Bone marrow (tissue), 2 donors: ENCODE measurements around the gene SEZ6L.

Experiments
- DNase-seq, 2 donors: peaks; one replicate each; lab custom pipeline; 2025; lab: John Stamatoyannopoulos, UW

Gene SEZ6L

DNA sequence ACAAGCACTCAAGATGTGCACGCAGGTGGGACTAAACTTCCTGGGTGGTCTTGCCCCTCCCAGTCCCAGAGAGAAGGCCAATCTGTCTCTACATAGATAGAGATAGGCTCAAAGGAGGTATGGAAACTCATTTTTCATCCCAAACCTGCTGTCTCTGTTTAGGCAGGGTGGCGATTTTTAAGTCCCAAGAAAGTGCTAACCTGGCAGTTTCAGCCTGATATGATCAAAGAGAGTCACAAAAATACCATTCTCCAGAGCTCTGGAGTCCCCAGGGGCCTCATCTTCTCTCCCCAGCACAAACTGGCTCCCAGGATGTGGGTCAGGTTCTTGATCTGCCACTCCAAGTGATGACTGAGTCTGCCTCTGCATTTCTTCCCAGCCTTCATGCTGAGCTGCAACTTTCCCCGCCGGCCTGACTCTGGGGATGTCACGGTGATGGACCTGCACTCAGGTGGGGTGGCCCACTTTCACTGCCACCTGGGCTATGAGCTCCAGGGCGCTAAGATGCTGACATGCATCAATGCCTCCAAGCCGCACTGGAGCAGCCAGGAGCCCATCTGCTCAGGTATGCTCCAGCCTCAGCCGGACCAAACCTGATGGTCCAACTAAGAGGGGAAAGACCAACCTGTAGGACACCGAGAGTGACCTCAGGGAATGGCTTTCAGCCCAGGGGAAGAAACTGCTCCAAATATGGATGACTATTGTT lies 129.5 kb downstream of the SEZ6L start:
- no peak for DNase-seq

DNA sequence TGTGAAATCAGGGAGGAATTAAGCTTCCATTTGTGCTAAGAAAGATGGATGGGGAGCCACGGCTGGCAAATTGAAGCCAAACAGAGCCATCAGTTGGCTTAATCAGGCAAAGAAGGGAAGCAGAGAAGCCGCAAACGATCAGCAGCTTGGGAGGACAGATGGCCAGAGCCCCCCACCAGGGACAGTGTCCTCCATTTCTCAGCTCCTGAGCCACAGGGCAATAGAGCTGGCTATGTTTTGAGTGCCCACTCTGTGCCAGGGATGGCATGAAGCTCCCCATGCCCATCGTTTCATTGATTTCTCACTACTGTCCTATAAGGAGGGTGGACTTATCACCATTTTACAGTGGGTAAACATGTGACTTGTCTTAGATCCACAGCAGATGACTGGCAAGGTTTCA lies 133.5 kb downstream of the SEZ6L start:
- no peak for DNase-seq

- no peak for DNase-seq
Measured at GRCh38 chr22:26303475-26303874, 134.2 kb downstream of the SEZ6L start.

GRCh38 chr22:26304730-26305129 lies 135.5 kb downstream of the SEZ6L start:
- no peak for DNase-seq

- DNase-seq, result no peak
Measured at GRCh38 chr22:26308467-26308866, 139.2 kb downstream of the SEZ6L start.

- DNase-seq, result no peak
Measured at GRCh38 chr22:26310616-26311015, 141.4 kb downstream of the SEZ6L start.

DNA sequence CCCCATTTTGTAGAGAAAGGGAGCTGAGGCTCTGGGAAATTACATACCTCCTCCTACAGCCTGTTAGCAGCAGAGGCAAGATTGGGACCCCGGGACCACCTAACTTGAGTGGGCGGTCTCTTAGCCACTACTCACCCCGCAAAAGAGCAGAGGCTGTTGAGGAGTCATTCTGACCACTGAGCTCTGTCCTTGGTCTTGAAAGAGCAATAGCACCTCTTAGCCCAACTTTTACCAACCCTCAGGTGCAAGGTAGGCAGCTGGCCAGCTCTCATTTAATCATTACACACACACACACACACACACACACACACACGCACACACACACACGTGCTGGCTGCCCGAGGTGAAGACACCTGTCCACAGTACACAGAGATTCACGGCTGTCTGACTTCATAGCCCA lies 144.0 kb downstream of the SEZ6L start:
- no peak for DNase-seq

- no peak for DNase-seq
Measured at GRCh38 chr22:26314171-26314570, 144.9 kb downstream of the SEZ6L start.

DNA sequence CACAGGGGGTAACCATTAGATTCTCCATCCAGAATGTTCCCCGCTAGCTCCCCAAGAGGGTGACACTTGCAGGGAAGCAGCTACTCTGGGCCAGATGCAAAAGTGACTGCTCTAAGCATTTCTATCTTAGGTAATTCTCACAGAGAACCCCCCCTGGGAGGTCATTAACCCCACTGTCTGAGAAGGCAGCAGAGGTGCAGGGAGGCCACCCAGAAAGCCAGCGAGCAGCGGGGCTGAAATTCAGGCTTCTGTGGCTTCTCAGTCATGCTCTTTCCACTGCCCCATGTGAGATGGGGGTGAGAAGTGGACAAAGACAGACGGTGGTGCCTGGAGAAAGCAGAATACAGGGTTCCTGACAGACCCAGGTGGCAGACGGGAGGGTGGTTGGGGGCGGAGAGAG lies 145.4 kb downstream of the SEZ6L start:
- DNase-seq, result no peak

DNA sequence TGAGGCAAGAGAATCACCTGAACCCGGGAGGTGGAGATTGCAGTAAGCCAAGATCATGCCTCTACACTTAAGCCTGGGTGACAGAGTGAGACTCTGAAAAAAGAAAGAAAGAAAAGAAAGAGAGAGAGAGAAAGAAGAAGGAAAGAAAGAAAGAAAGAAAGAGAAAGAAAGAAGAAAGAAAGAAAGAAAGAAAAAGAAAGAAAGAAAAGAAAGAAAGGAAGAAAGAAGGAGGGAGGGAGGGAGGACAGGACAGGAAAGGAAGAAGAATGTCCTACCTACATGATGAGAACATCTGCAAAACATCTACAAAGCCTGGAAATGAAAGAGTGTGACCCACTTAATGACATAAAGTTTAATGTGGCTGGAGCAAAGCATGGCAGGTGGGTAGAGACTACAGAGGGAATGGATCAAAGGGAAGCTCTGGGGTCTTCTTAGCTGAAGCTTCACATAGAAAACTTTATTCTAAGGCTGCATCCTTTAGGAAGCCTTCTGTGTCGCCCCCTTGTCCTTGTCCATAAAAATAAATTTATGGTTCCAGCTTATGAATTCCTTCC lies 147.5 kb downstream of the SEZ6L start:
- no peak for DNase-seq

- DNase-seq, result no peak
Measured at GRCh38 chr22:26318975-26319374, 149.7 kb downstream of the SEZ6L start.

DNA sequence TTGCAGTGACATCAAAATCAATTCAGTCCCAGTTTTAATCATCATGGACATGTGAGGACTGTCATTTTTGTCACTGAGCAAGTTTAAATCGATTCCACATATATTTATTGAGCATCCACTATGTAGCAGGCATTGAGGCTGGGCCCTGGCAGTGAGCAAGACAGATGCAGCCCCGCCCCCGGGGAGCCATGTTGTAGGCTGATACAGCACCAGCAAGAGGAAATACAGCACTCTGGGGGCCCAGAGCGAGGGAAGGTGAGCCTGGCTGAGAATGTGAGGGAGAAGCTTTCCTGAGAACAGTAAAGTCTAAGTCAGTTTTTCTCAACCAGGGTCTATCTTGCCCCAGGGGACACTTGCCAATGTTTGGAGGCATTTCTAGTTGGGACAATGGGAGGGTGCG lies 151.2 kb downstream of the SEZ6L start:
- DNase-seq, result no peak

- no peak for DNase-seq
Measured at GRCh38 chr22:26321469-26321913, 152.2 kb downstream of the SEZ6L start.

DNA sequence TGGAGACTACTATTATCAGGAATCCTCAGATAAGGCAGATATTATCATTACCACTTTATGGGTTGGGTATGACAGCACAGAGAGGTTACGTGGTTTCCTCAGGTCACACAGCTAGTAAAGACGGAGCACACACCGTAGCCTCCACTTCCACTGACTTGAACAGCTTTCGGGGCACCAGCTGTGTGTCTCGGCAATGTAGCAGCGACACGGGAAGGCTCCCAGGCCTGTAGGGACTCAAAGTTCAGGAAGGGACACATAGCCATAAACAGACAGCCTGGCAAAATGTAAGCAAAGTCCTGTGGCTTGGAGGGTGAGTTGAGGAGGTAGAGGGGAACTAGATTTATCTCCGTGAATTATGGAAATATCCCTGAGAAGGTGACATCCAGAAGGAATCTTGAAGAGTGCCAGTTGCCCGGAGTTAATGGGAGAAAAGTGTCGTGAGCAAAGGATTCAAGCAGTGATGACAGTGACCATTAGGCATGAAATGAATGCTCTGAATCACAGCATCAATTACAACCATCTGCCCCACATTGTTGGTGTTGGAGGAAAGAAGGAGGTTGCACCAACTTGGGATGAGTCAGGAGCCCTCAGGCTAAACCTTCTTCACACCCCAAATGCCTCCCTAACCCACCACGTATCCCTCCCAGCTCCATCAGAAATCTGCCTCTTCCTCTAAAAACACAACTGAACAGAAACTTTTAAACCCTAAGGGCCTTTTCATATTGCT lies 153.1 kb downstream of the SEZ6L start:
- no peak for DNase-seq

- DNase-seq, result no peak
Measured at GRCh38 chr22:26323013-26323412, 153.8 kb downstream of the SEZ6L start.

- DNase-seq, result no peak
Measured at GRCh38 chr22:26324150-26324549, 154.9 kb downstream of the SEZ6L start.

GRCh38 chr22:26325641-26326040 lies 156.4 kb downstream of the SEZ6L start:
- DNase-seq, result no peak

- no peak for DNase-seq
Measured at GRCh38 chr22:26326803-26327202, 157.5 kb downstream of the SEZ6L start.

GRCh38 chr22:26327306-26327705 lies 158.0 kb downstream of the SEZ6L start:
- DNase-seq, result no peak

DNA sequence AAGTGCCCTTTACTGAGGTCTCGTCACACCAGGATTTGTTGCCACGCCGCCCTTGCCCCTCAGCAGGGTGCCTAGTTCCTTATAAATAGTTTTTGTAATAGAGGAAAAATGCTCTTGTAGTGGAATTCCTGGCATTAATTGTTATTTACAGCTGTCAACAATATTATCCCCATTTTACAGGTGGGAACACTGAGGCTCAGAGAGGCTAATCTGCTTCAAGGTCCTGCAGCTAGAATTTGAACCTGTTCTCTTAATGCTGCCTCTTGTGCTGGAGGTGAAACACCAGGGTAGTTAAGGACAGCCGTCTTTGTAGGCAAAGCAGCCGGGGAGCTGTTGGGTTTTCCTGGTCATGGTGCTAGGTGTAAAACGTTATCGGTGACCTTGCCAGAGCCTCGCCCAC lies 159.0 kb downstream of the SEZ6L start:
- DNase-seq, result no peak

DNA sequence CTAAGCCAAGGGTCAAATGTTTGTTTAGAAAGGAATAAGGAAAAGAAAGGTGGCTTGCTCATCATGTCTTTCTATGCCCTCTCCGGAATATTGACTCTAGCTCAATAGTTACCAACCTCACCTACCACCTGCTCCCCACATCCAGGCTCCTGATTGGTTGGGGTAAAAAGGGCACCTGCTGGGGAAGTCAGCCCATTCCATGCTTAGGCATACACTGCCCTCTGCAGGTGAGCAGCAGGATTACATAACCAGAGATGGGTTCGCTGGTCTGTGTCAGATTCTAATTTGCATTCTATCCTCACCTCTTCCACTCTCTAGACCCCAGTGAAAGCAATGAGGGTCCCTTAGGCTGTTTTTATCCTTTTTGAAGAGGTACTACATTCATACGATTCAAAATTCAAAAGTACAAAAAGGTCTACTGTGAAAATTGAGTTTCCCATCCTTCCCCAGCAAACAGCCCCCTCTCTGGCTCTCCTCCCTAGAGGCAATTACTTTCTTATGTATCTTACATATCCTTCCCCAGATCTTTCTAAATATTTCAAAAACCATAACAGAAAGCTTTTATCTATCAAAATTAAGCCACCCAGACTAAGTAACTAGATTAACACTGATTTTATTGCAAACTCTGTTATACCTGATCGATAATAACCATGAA lies 161.8 kb downstream of the SEZ6L start:
- DNase-seq, result no peak

DNA sequence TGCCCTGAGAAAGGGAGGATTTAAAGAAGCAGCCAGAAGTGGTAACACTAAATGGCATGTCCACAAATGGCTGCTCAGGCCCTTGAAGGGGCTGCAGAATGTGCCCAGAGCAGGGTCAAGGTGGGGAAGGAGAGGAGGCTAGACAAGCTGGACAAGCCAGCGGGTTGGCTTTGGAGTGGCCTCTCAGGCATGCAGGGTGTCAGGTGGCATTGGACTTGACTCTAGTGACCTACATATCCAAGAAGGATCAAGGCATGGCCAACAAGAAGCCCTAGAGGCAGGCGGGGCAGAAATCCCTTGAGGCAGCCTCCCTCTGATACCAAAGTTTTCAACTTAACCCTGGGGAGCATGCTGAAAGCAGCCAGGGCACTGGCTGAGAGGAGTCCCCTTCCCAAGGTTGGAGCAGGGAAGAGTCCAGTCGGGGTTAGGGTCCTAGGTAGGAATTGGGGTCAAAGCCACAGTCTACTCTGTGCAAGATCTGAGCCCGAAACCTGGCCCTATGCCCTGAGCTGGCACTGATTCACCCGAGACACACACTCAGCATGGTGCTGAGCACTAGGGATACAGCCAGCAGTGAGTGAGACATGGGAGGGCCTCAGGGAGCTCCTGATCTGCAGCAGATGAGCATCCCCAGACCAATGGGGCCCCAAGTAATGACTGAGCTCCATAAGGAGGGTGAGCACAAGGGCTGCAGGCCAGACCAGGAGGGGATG lies 164.0 kb downstream of the SEZ6L start:
- DNase-seq, result no peak
